Middle frontal gyrus (tissue), 1 donor: ENCODE results near the gene TAPT1.
"Not testable (repeated sequence)": the region's sequence is repeated elsewhere in the genome, so short reads cannot be mapped to it uniquely, and the experiment has no call there.

Source experiments
- DNase-seq: peaks from one replicate; pipeline ENCODE4 v3.0.0-alpha.2; 2015; ENCODE audit warnings: low spot score; ENCODE audit errors: extremely low spot score

TAPT1 gene

GRCh38 chr4:16225863-16226815 lies at the start of gene TAPT1:
TAPT1 (minus strand) TSS chr4:16226471; CDS start chr4:16226457, 14 bp downstream.
- peak; percentile 66 for DNase-seq

GRCh38 chr4:16271411-16271810 lies 45.1 kb upstream of the TAPT1 start:
- DNase-seq = no peak

- DNase-seq = no peak
These were observed 44.4 kb upstream of the TAPT1 start for GRCh38 chr4:16270454-16271328.

GRCh38 chr4:16269742-16270453 lies 43.6 kb upstream of the TAPT1 start:
- not testable (repeated sequence) for DNase-seq

- no peak for DNase-seq
These were observed 43.0 kb upstream of the TAPT1 start for GRCh38 chr4:16269240-16269639.

- DNase-seq = no peak
These were observed 42.0 kb upstream of the TAPT1 start for GRCh38 chr4:16268290-16268689.

GRCh38 chr4:16267639-16268038 lies 41.4 kb upstream of the TAPT1 start:
- no peak for DNase-seq

- DNase-seq = no peak
These were observed 39.5 kb upstream of the TAPT1 start for GRCh38 chr4:16265820-16266219.

- DNase-seq = no peak
These were observed 38.5 kb upstream of the TAPT1 start for GRCh38 chr4:16264798-16265197.

- no peak for DNase-seq
These were observed 36.8 kb upstream of the TAPT1 start for GRCh38 chr4:16263056-16263455.

- no peak for DNase-seq
These were observed 35.9 kb upstream of the TAPT1 start for GRCh38 chr4:16262188-16262587.

GRCh38 chr4:16261313-16261878 lies 35.1 kb upstream of the TAPT1 start:
- no peak for DNase-seq

- DNase-seq = no peak
These were observed 33.6 kb upstream of the TAPT1 start for GRCh38 chr4:16259889-16260246.

GRCh38 chr4:16259241-16259888 lies 33.1 kb upstream of the TAPT1 start:
- DNase-seq = no peak

- no peak for DNase-seq
These were observed 31.3 kb upstream of the TAPT1 start for GRCh38 chr4:16257611-16258010.

GRCh38 chr4:16256343-16256742 lies 30.1 kb upstream of the TAPT1 start:
- DNase-seq = no peak

- no peak for DNase-seq
These were observed 29.5 kb upstream of the TAPT1 start for GRCh38 chr4:16255730-16256129.

- DNase-seq = no peak
These were observed 27.1 kb upstream of the TAPT1 start for GRCh38 chr4:16253127-16253960.

- no peak for DNase-seq
These were observed 24.5 kb upstream of the TAPT1 start for GRCh38 chr4:16250661-16251365.
